ELF-1 (cell line): ENCODE measurements around the gene RASA3.
A peak's percentile ranks its signal among the peaks of the same experiment; 100 is the strongest.

Source experiments
- DNase-seq: peaks from one replicate; pipeline ENCODE4 v3.0.0-alpha.2; 2016; ENCODE audit warnings: low read depth, low spot score

RASA3 gene

GRCh38 chr13:113939129-113939943 lies 193.1 kb downstream of the RASA3 start:
- DNase-seq = no peak

DNA sequence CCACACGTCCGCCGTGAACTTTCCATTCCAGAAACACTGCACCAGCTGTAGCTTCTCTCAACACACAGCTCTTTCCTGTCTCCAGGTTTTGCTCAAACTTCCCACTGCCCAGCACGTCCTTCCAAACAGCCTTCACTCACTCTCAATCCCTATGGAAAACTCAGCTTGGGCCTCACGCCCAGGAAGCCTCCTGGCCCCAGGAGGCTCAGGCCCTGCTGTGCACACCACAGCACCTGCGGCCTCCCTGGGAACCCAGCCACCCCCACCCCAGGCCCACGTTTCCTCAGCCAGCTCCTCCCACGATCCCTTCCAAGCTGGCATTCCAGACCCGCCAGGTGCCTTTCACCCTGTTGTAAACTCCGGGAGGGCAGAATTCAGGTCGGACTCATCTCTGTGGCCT lies 193.7 kb downstream of the RASA3 start:
- DNase-seq = no peak

- DNase-seq = no peak
These were observed 194.2 kb downstream of the RASA3 start for GRCh38 chr13:113938246-113938645.

- DNase-seq = no peak
These were observed 194.8 kb downstream of the RASA3 start for GRCh38 chr13:113937527-113938180.

DNA sequence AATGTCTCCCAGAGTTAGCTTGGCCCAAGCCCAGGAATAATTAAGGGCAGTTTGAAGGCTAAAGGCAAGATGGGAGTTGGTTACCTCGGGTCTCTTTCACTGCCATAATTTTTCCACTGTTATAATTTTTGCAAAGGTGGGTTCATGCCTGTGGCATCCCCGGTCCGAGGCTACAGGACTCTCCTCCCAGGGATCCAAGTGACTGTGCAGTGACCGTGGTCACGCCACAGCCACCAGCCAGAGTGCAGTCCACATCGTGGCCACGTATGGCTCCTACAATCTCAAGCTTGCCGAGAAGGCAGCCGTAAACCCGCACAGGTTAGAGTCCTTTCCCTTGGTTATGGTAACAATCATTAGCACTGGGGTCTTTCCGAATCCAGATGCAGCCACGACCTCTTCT lies 195.3 kb downstream of the RASA3 start:
- no peak for DNase-seq

DNA sequence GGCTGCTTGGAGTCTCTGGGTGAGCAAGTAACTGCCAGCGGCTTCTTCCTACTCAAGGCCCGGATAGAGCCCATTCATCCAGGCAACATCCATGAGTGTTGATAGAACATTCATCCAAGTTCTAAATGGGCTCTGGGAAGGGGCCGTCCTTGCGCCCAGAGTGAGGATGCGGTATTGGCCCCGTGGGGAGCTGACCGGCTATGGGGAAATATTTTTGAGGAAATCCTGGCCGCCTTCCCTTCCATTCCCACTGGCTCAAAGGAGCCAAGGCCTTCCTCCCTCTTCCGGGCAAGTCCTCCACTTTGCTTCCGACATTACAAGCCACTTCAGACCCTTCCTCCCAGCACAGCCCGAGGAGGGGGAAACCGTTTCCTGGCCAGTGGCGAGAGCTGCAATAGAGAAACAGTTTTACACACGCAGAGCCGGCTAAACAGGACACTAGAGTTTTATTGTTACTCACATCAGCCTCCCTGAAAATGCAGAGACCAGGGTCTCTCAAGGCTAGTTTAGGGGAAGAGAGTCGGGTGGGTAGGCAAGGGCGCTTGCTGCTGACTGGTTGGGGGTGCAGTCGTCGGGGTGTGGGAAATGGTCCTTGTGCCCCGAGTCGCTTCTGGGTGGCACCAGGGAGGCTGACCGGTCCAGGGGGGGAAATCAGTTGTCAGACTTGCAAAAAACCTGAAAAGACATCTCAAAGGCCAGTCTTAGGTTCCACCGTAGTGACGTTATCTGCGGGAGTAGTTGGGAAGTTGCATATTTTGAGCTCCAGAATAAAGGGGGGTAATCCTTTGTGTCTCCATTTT lies 196.1 kb downstream of the RASA3 start:
- DNase-seq = no peak

DNA sequence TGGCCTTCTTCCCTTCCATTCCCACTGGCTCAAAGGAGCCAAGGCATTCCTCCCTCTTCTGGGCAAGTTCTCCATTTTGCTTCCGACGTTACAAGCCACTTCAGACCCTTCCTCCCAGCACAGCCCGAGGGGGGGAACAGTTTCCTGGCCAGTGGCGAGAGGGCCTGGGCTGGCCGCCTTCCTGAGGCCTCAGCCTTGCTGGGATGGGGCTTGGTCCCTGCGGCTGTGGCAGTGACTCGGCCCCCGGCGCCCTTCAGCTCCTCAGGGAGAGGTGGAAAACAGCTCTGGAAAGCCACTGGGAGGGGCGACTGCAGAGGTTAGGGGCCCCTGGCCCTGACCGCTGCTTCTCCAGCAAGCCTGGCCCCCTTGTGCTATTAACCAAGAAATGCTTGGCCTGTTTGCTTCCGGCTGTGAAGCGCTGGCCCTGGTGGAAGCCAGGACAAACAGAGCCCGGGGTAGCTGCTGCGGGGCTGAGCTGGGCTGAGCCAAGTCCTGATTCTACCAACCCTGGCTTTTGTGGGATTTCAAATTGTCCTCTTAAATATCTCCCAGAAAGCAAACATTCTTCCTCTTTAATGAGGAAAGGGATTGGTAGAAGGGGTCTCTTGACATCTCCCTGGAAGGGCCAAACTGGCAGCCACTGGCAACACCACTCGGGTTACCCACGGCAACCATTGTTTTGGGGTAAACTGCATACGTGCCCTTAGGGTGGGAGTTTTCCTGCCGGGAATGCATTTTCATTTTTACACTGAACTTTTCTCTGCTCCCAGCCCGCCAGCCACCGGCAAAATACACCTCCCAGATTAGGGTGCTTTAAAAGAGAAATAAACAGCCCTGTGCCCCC lies 197.2 kb downstream of the RASA3 start:
- DNase-seq = peak; percentile 84

DNA sequence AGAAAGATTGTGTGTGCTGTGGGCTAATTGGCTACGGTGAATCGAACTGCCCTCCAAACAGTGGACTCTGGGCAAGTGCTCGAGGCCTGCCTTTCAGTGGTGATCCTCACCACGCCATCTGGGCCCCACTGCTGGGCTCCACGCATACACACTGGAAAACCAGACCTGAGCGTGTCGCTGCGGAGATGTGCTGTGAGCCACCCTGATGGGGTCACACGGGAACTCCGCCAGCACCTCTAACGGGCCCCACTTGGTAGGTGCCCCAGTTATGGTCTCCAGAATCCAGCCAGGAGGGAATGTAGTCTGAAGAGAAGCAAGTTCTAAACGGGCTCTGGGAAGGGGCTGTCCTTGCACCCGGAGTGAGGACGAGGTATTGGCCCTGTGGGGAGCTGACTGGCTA lies 197.8 kb downstream of the RASA3 start:
- DNase-seq = no peak

DNA sequence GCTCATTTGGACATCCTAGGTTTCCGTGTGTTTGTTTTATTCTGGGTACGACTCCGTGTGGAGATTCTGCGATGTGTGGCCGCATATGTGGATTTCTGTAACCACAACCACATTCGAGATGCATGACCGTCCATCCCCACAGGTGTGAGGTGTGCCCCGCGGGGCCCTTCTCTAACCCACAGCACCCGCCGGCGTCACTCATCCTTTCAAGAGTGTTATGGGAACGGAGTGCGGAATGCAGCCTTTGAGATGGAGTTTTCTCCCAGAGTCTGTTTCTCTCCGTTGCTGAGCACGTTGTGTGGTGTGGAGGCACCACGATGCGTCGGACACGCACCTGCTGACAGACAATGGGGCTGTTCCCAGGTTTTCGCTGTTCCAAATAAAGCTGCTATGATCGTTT lies 198.5 kb downstream of the RASA3 start:
- DNase-seq = no peak

GRCh38 chr13:113931841-113932459 lies 200.5 kb downstream of the RASA3 start:
- DNase-seq = no peak

GRCh38 chr13:113930671-113931637 lies 201.5 kb downstream of the RASA3 start:
- no peak for DNase-seq

- DNase-seq = no peak
These were observed 202.5 kb downstream of the RASA3 start for GRCh38 chr13:113929628-113930615.

DNA sequence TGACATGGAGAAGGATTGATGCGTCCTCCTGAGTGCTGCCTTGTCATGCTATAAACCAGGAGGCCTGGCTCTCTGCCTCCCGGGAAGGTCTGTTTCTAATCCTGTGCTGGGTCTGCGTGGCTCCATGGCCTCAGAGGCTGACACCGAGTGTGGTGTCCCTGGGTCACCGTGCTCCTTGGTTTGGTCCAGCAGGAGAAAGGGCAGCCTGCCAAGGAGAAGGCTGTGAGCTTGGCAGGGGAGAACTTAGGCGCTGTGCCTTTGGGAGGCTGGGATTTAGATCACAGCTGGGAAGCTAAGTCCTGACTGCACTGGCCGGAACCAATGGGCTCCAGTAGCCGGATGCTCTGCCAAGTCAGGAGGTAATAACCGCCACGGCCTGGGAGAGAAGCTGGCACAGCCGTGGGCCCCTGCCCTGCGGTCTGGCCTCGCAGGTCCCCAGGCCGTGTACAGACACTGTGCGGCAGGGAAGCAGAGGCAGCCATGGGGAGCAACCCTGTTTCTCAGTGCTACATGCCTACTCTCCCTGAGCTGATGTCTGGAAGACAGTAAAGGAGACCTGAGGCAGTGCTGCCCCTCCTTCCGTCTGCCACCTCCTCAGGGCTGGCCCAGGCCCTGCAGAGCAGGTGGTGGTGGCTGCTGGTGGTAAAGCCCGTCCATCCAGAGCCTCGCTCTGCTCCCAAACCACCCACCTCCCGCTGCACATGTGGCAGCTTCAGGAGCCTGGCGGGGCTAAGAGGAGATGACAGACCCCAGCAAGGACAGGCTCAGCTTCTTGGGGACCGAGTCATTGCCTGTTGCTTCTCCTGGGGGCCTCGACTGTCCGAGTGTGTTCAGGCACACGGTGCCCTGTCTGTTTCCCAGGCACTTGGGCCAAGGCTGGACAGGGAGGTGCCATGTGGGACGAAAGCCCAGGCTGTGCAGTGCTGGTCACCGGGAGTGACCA lies 203.5 kb downstream of the RASA3 start:
- no peak for DNase-seq
